Lower lobe of right lung (tissue), 2 donors: ENCODE results near the gene NFATC1. TPM values are rescaled to one million over a fixed set of nuclear protein-coding genes. Genes with fewer than 3 reads are reported as not detected.
"Not testable (repeated sequence)": the region's sequence is repeated elsewhere in the genome, so short reads cannot be mapped to it uniquely, and the experiment has no call there.

Source experiments
- ATAC-seq, 2 donors: fragments of 200-7000 bp; cut with Tn5 transposase; one replicate each; pipeline ENCODE4 v1.9.1; 2020 to 2022; ENCODE audit warnings: mild to moderate bottlenecking in 2 of 2, moderate library complexity in 2 of 2
- DNase-seq: peaks from one replicate; pipeline ENCODE4 v3.0.0-alpha.2; 2020
- H3K27ac ChIP-seq: fragments of 200-600 bp; one replicate; pipeline ENCODE4 v1.8.0; 2022
- H3K27me3 ChIP-seq: fragments of 200-600 bp; one replicate; pipeline ENCODE4 v1.8.0; 2022; ENCODE audit warnings: low read depth
- H3K36me3 ChIP-seq: fragments of 200-600 bp; one replicate; pipeline ENCODE4 v1.8.0; 2022; ENCODE audit warnings: mild to moderate bottlenecking
- H3K4me1 ChIP-seq: fragments of 200-600 bp; one replicate; pipeline ENCODE4 v1.8.0; 2022
- H3K4me3 ChIP-seq: fragments of 200-600 bp; one replicate; pipeline ENCODE4 v1.8.0; 2022; ENCODE audit warnings: mild to moderate bottlenecking
- H3K9me3 ChIP-seq: fragments of 200-600 bp; one replicate; pipeline ENCODE4 v1.8.0; 2022
- intact Hi-C: fragments of 100-400 bp; cut with DNase I; formaldehyde crosslinking; loops from one replicate; pipeline ENCODE4 v1.11.0; 2022
- total RNA-seq: library from RNA; stranded (reverse); fragmentation: NEBNext Ultra II Directional; extraction: Animal tissue kit (Norgen Biotek cat#: 25700); gene quantifications from one replicate; pipeline ENCODE4 v1.2.1, GENCODE V29; 2021
- TF ChIP-seq, protein P1 (sequence below): fragments of 200-600 bp; IDR thresholded peaks from one replicate; pipeline ENCODE4 v1.8.0; 2022; ENCODE audit warnings: antibody characterized with exemption, mild to moderate bottlenecking
- donor health status: DM: no; HTN: yes; CAD: no; lungs with severe emphysema.

The NFATC1 gene
- total RNA-seq, 1 donor from 2014 or later, result 21.4 TPM

DNA sequence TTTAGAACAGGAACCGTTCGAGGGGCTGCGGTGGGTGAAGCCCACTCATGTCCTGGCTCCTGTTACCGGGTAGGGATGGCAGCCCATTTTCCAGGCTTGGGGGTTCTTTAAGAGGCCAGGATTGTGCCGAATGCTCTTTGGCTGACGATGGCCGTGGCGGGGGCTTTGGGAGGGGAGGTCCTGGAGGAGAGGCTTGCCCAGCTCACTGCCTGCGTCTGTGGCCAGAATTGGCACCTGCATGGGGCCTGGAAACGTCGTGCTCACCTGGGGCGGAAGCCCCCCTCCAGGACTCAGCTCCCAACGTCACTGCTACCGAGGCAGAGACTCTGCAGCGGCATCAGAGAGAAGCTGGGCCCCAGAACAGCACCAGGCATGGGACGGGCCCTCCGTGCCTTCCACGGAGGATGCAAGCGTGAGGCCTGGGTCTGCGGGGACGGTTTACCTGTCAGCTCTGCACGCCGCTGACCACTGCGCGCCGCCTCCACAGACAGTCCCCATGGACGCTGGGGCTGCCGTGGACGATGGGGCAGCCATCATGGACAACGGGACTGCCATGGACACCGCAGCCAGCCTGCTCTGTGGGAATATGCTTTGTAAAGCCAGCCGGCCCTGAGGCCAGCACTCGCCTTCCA, 82.9 kb downstream of the NFATC1 start:
- ATAC-seq (peak in 1 of 2 donors; percentile 24), DNase-seq (peak; percentile 31)

DNA sequence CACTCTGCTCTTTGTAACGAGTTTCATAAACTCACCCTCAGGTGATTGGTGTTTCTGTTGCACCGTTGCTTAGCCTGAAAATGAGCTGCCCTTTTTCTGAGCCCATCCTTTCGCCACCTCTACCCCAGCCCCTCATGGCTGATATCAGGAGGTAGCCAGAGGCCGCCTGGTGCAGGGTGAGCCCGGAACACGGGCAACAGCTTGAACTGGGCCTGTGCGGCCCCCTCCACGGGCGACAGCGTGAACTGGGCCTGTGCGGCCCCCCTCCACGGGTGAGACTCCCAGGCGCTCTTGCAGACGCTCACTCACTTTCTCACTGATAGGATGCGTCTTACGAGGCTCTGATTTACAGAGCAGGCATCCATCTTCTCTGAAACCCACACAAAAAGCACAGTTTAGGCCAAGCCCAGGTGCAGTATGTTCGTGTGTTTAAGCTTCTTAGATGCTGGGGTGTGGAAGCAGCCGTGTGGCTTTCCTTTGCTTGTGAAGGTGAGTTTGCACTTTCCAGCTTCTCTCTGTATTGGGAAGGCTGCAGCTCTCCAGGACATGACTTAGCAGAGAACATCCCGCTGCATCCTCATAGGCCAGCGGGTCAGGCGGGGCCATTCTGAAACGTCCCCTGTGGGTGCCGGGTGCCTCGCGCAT, 83.5 kb downstream of the NFATC1 start:
- H3K9me3 ChIP-seq, result no peaks in the 10 kb centered on the region
- no peak overlapping the region for H3K27ac ChIP-seq
- peak in 1 of 2 donors; percentile 29 for ATAC-seq
- H3K4me1 ChIP-seq, result no peaks in the 10 kb centered on the region
- peaks cover 5% of the 10 kb centered on the region for H3K36me3 ChIP-seq
- H3K27me3 ChIP-seq, result no peaks in the 10 kb centered on the region
- H3K4me3 ChIP-seq, result no peak overlapping the region
- DNase-seq, result no peak
- intact Hi-C loops, result no loop called here
- TF ChIP-seq, protein P1, sequence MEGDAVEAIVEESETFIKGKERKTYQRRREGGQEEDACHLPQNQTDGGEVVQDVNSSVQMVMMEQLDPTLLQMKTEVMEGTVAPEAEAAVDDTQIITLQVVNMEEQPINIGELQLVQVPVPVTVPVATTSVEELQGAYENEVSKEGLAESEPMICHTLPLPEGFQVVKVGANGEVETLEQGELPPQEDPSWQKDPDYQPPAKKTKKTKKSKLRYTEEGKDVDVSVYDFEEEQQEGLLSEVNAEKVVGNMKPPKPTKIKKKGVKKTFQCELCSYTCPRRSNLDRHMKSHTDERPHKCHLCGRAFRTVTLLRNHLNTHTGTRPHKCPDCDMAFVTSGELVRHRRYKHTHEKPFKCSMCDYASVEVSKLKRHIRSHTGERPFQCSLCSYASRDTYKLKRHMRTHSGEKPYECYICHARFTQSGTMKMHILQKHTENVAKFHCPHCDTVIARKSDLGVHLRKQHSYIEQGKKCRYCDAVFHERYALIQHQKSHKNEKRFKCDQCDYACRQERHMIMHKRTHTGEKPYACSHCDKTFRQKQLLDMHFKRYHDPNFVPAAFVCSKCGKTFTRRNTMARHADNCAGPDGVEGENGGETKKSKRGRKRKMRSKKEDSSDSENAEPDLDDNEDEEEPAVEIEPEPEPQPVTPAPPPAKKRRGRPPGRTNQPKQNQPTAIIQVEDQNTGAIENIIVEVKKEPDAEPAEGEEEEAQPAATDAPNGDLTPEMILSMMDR, result no peak

More for the DNA sequence above, 82.9 kb downstream of the NFATC1 start:
- TF ChIP-seq, protein P1, result no peak
- Histone ChIP-seq H3K4me3 (no peak overlapping the region), H3K4me1 (no peaks in the 10 kb centered on the region), H3K9me3 (no peaks in the 10 kb centered on the region), H3K27me3 (no peaks in the 10 kb centered on the region), H3K36me3 (peaks cover 5% of the 10 kb centered on the region), H3K27ac (no peak overlapping the region)
- intact Hi-C loops, result no loop called here

DNA sequence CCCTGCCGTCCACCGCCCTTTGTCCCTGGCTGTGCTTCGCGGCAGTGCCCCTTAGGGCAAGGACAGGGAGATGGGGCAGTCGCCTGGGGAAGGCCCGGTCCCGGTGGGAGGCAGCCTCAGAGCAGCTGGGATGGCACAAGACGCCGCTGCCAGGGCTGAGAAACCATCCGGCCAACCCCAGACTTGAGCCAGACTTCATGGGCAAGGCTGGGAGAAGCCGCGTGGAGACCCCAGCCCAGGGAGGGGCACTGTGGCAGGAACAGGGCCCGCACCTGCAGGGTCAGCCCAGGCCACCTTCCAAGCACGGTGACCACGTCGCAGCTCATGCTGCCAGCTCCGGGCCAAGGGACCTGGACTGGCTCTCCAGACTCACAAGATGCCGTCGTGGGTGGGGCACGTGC, 84.0 kb downstream of the NFATC1 start:
- Histone ChIP-seq H3K4me1 (no peaks in the 10 kb centered on the region), H3K4me3 (no peak overlapping the region), H3K27ac (no peak overlapping the region), H3K9me3 (no peaks in the 10 kb centered on the region), H3K36me3 (peaks cover 5% of the 10 kb centered on the region), H3K27me3 (no peaks in the 10 kb centered on the region)
- TF ChIP-seq, protein P1, result no peak
- intact Hi-C loops, result no loop called here
- ATAC-seq (no peak), DNase-seq (peak; percentile 40)

DNA sequence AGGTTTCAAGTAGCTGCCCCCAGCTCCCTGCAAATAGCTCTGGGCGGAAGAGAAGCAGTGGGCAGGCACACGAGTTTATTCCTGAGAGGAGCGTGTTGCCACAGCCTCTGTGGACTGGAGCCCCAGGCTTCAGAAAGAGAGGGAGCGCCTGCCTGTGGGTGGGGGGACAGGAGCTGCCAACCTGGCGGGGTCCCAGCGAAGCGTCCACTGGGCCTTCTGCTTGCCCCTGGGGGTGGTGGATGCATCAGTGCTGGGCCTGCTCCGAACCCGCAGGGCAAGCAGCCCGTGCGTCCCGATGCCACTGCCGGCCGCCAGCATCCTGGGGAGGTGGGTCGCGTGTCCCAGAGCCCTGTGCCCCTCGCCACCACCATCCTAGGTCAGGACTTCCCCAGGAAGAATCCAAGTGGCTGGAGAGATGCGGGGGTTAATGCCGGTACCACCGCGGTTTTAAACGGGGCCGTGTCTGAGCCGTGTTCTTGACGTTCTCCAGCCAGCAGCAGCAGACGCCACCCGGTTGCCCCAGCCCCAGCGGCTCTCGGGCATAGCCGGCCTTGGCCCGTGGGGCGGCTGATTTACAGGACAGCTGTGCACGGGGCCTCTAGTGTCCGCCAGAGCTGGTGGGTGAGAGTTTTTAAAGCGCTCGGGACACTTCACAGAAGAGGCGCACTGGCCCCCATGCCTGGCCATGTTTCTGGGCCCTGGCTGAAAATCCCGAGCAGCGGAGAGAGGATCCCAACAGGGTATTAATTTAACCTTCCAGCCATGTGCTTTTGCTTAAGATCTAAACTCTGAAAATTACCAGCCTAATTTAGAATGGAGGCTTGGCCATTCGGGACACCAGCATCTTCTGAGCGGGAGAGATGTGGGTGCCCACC, 84.7 kb downstream of the NFATC1 start:
- Histone ChIP-seq H3K36me3 (peaks cover 5% of the 10 kb centered on the region), H3K4me1 (no peaks in the 10 kb centered on the region), H3K9me3 (no peaks in the 10 kb centered on the region), H3K4me3 (no peak overlapping the region), H3K27ac (no peak overlapping the region), H3K27me3 (no peaks in the 10 kb centered on the region)
- peak; percentile 44 for DNase-seq
- ATAC-seq, result no peak
- TF ChIP-seq, protein P1, result no peak
- intact Hi-C loops, result no loop called here

DNA sequence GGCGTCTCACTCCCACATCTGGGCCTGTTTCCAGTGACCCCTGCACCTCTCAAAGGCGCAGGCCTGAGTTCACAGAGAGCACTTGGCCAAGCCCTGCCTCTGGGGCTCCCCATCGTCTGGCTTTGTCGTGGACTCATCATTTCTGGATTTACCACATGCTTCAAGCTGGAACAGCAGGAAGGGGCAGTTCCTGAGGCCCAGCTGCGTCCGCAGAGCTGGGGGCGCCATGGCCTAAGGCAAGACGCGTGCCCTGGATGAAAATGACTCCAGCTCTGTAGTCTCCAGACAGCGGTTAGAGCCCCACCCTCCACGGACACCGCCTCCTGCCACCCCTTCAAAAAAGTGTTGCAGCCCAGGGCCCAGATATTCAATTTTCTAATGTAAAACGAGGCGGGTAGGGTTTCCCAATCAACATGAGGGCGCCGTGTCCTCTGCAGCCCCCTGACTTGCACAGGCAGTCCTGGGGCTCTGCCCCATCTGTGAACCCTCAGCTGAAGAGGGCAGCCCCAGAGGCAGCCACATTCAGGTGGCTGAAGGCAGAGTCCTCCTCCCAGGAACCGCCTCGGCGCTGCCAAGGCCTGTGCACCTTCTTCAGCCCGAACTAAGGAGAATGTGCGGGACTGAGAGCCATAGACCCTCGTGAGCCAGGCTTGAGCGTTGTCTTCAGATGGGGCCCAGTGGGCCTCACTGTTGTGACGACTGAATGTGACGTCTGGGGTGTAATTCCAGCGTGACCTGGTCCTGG, 85.5 kb downstream of the NFATC1 start:
- intact Hi-C loops, result no loop called here
- H3K27me3 ChIP-seq, result no peaks in the 10 kb centered on the region
- H3K36me3 ChIP-seq, result peaks cover 9% of the 10 kb centered on the region
- TF ChIP-seq, protein P1, result no peak
- DNase-seq (peak; percentile 43), ATAC-seq (no peak)
- no peak overlapping the region for H3K27ac ChIP-seq
- no peaks in the 10 kb centered on the region for H3K9me3 ChIP-seq
- no peak overlapping the region for H3K4me3 ChIP-seq
- H3K4me1 ChIP-seq, result no peaks in the 10 kb centered on the region

DNA sequence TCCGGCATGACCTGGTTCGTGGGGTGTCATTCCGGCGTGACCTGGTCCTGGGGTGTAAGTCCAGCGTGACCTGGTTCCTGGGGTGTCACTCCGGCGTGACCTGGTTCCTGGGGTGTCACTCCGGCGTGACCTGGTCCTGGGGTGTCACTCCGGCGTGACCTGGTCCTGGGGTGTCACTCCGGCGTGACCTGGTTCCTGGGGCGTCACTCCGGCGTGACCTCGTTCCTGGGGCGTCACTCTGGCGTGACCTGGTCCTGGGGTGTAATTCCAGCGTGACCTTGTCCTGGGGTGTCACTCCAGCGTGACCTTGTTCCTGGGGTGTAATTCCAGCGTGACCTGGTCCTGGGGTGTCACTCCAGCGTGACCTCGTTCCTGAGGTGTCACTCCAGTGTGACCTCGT, 87.7 kb downstream of the NFATC1 start:
- DNase-seq, H3K4me3 ChIP-seq, intact Hi-C loops, ATAC-seq, H3K27me3 ChIP-seq, H3K4me1 ChIP-seq, H3K27ac ChIP-seq, H3K9me3 ChIP-seq: not testable (repeated sequence)
- peaks cover 21% of the 10 kb centered on the region for H3K36me3 ChIP-seq
